SK-N-SH (cell line): ENCODE data around the gene TBC1D10B. TPM values are rescaled to one million over a fixed set of nuclear protein-coding genes. Genes with fewer than 3 reads are reported as not detected.
"Not testable (repeated sequence)": the region's sequence is repeated elsewhere in the genome, so short reads cannot be mapped to it uniquely, and the experiment has no call there.

ENCODE experiments used
- CTCF ChIA-PET: fragments of 300-600, 350-600 bp; formaldehyde crosslinking; extraction: SDS; loops from one replicate; lab custom pipeline; 2021; lab: Yijun Ruan, JAX
- POLR2A ChIA-PET: fragments of 350-600 bp; sonication (Branson Sonifier 250); formaldehyde crosslinking; extraction: SDS; loops from one replicate; lab custom pipeline; 2020; ENCODE audit warnings: antibody characterized with exemption, inconsistent platforms; lab: Yijun Ruan, JAX
- DNase-seq: peaks from one replicate; pipeline ENCODE4 v3.0.0; 2012
- H2AFZ ChIP-seq: fragments of 200-600 bp; sonication (generic); 2 replicates; pipeline ENCODE4 v1.8.1; 2016; ENCODE audit warnings: antibody characterized with exemption, mild to moderate bottlenecking, low read depth
- H3F3A ChIP-seq: fragments of 200-600 bp; sonication (generic); replicated peaks from 2 replicates; pipeline ENCODE3; 2016; ENCODE audit warnings: antibody characterized with exemption, mild to moderate bottlenecking; ENCODE audit not compliant: insufficient read depth
- H3K27ac ChIP-seq, 2 experiments: fragments of 200-500 bp in 1 of 2; fragments of 200-600 bp in 1 of 2; sonication (Bioruptor generic) in 1 of 2; sonication (generic), shearing (Covaris generic) in 1 of 2; 2 replicates each; pipeline versions ENCODE4 v1.5.1 to v1.6.1; 2014 to 2016; ENCODE audit warnings: low read depth in 2 of 2, inconsistent platforms in 1 of 2, low read length in 1 of 2, mild to moderate bottlenecking in 1 of 2, mixed read lengths in 1 of 2
- H3K27me3 ChIP-seq: fragments of 200-600 bp; sonication (generic), shearing (Covaris generic); 2 replicates; pipeline ENCODE4 v1.6.1; 2016; ENCODE audit warnings: mixed run types; ENCODE audit not compliant: insufficient read depth
- H3K36me3 ChIP-seq, 2 experiments: fragments of 200-500 bp in 1 of 2; fragments of 200-600 bp in 1 of 2; sonication (Bioruptor generic) in 1 of 2; sonication (generic) in 1 of 2; replicated peaks in 1 of 2; 2 replicates each; pipeline versions ENCODE3 to v1.5.1; 2014 to 2016; ENCODE audit warnings: low read length in 1 of 2, mild to moderate bottlenecking in 1 of 2; ENCODE audit not compliant: insufficient read depth in 2 of 2, control insufficient read depth in 1 of 2
- H3K4me1 ChIP-seq, 2 experiments: fragments of 200-500 bp in 1 of 2; fragments of 200-600 bp in 1 of 2; sonication (Bioruptor generic) in 1 of 2; sonication (generic), shearing (Covaris generic) in 1 of 2; 2 replicates each; pipeline versions ENCODE4 v1.5.1 to v1.6.1; 2014 to 2016; ENCODE audit warnings: low read depth in 1 of 2, low read length in 1 of 2, mixed run types in 1 of 2; ENCODE audit not compliant: insufficient read depth in 2 of 2, control insufficient read depth in 1 of 2
- H3K4me2 ChIP-seq: fragments of 200-600 bp; sonication (generic), shearing (Covaris generic); 2 replicates; pipeline ENCODE4 v1.6.1; 2017; ENCODE audit warnings: mixed run types
- H3K4me3 ChIP-seq, 2 experiments: fragments of 200-500 bp in 1 of 2; fragments of 200-600 bp in 1 of 2; sonication (Bioruptor generic) in 1 of 2; sonication (generic), shearing (Covaris generic) in 1 of 2; 2 replicates each; pipeline versions ENCODE4 v1.5.1 to v1.8.1; 2014 to 2016; ENCODE audit warnings: low read depth in 2 of 2, inconsistent platforms in 1 of 2, low read length in 1 of 2, mild to moderate bottlenecking in 1 of 2, mixed read lengths in 1 of 2, moderate library complexity in 1 of 2
- H3K79me2 ChIP-seq: fragments of 200-600 bp; sonication (generic); 2 replicates; pipeline ENCODE4 v1.8.1; 2017; ENCODE audit warnings: mild to moderate bottlenecking; ENCODE audit not compliant: insufficient read depth
- H3K9ac ChIP-seq: fragments of 200-600 bp; sonication (generic); 2 replicates; pipeline ENCODE4 v1.6.1; 2017; ENCODE audit warnings: mixed run types
- H3K9me2 ChIP-seq: fragments of 200-600 bp; sonication (generic); 2 replicates; pipeline ENCODE4 v1.6.1; 2017; ENCODE audit warnings: mixed run types
- H3K9me3 ChIP-seq: fragments of 200-600 bp; sonication (generic); 2 replicates; pipeline ENCODE4 v1.6.1; 2017; ENCODE audit warnings: mixed run types, mild to moderate bottlenecking, moderate library complexity
- H4K20me1 ChIP-seq: fragments of 200-600 bp; sonication (generic); 2 replicates; pipeline ENCODE4 v1.6.1; 2017; ENCODE audit warnings: mild to moderate bottlenecking, mixed run types; ENCODE audit not compliant: insufficient read depth
- CHD2 ChIP-seq: fragments of 150-350 bp; IDR thresholded peaks from 2 replicates; pipeline ENCODE4 v1.6.1; 2018; ENCODE audit warnings: low read length; ENCODE audit not compliant: partially characterized antibody
- ELF1 ChIP-seq: IDR thresholded peaks from 2 replicates; pipeline ENCODE4 v1.4.0; 2012
- EP300 ChIP-seq, 2 experiments: IDR thresholded peaks; 2 replicates each; pipeline versions ENCODE4 v1.4.0 to v1.6.1; 2012; ENCODE audit warnings: borderline replicate concordance in 1 of 2, low read depth in 1 of 2, low read length in 1 of 2
- FOXJ3 ChIP-seq: sonication (generic); formaldehyde crosslinking; IDR thresholded peaks from 2 replicates; pipeline ENCODE4 v1.5.1; 2020; ENCODE audit warnings: mild to moderate bottlenecking, missing genetic modification reagents
- FOXM1 ChIP-seq: IDR thresholded peaks from 2 replicates; pipeline ENCODE4 v1.4.0; 2012; ENCODE audit warnings: low read depth, mild to moderate bottlenecking
- JUND ChIP-seq: IDR thresholded peaks from 2 replicates; pipeline ENCODE4 v1.4.0; 2012
- NRF1 ChIP-seq: IDR thresholded peaks from 2 replicates; pipeline ENCODE4 v1.6.1; 2012; ENCODE audit warnings: low read depth, mild to moderate bottlenecking, low read length
- TAF1 ChIP-seq: IDR thresholded peaks from 2 replicates; pipeline ENCODE4 v1.6.1; 2012; ENCODE audit warnings: low read depth, mild to moderate bottlenecking, low read length, moderate library complexity, borderline replicate concordance
- WGBS: methylation state at CpG from one replicate; pipeline ENCODE4 v1.1.6; 2017; ENCODE audit warnings: low lambda C conversion rate; 5-methylcytosine and 5-hydroxymethylcytosine counted together
- polyA plus RNA-seq, 3 experiments: library from polyadenylated mRNA; depleted of rRNA; stranded (reverse); fragments of >200 nt; gene quantifications; 2 replicates each; pipeline ENCODE4 v1.2.3, GENCODE V29; 2012
- TF ChIP-seq, protein P1 (sequence below): fragments of 200-600 bp; sonication (generic); IDR thresholded peaks from 2 replicates; pipeline ENCODE4 v1.6.1; 2017; ENCODE audit warnings: antibody characterized with exemption, mild to moderate bottlenecking, moderate library complexity
- TF ChIP-seq, protein P2 (sequence below): IDR thresholded peaks from 2 replicates; pipeline ENCODE4; 2012
- TF ChIP-seq, protein P3 (sequence below): IDR thresholded peaks from 2 replicates; pipeline ENCODE4 v1.4.0; 2012; ENCODE audit warnings: low read depth, borderline replicate concordance
- TF ChIP-seq, protein P4 (sequence below): IDR thresholded peaks from 2 replicates; pipeline ENCODE4 v1.4.0; 2012; ENCODE audit warnings: low read depth

The TBC1D10B gene
- polyA plus RNA-seq, 1 of the 3 experiments (the other 2 are of a cell fraction), result 20.5 TPM

DNA sequence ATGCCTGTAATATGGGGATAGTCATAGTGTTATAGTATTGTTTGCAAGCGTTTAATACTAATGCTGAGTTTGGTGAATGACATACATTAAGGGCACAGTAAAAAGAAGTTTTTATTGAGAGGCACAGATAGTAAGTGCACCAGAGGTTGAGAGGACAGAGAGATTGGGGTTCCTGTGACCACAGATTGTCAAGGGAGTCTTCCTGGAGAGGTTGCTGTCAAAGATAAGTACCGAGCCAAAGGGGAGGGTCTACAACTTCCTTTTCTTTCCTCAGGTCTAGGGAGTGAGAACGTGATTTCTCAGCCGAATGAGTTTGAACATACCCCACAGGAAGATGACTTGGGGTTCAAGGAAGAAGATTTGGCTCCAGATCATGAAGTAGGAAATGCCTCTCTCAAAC, 26.8 kb upstream of the TBC1D10B start:
- peaks cover 47% of the 10 kb centered on the region for H3F3A ChIP-seq
- 93% methylated on average over 4 of the region's 4 CpGs for WGBS
- H3K27ac ChIP-seq, result no peak overlapping the region
- CTCF ChIA-PET, result interaction anchor here (0.6 to 1.8 kb wide), 3 partner anchors 28 to 345 kb away, joined by 3 to 4 read pairs (median 3); partner anchors contain the start of gene DCTPP1
- no peak overlapping the region for H3K4me3 ChIP-seq
- peaks cover 10 to 18% of the 10 kb centered on the region in 2 experiments; a peak in 2 of 4 replicates for H3K4me1 ChIP-seq
- H3K79me2 ChIP-seq, result peaks cover 28% of the 10 kb centered on the region
- H4K20me1 ChIP-seq, result no peaks in the 10 kb centered on the region
- H3K4me2 ChIP-seq, result 0 out of 2 replicates have a peak overlapping the region, but pooled peaks have one; percentile 82
- H3K9ac ChIP-seq, result no peak overlapping the region
- H3K9me3 ChIP-seq, result no peaks in the 10 kb centered on the region
- TF ChIP-seq TAF1 (no peak), JUND (no peak), FOXM1 (no peak), CHD2 (no peak), FOXJ3 (CRISPR knock-in tag) (no peak), EP300 (IDR thresholded peaks at IDR 0.05; ENCODE audit: borderline replicate concordance in 1 of 2, low read depth in 1 of 2, low read length in 1 of 2) (no peak), NRF1 (no peak), ELF1 (no peak)
- TF ChIP-seq, protein P1, sequence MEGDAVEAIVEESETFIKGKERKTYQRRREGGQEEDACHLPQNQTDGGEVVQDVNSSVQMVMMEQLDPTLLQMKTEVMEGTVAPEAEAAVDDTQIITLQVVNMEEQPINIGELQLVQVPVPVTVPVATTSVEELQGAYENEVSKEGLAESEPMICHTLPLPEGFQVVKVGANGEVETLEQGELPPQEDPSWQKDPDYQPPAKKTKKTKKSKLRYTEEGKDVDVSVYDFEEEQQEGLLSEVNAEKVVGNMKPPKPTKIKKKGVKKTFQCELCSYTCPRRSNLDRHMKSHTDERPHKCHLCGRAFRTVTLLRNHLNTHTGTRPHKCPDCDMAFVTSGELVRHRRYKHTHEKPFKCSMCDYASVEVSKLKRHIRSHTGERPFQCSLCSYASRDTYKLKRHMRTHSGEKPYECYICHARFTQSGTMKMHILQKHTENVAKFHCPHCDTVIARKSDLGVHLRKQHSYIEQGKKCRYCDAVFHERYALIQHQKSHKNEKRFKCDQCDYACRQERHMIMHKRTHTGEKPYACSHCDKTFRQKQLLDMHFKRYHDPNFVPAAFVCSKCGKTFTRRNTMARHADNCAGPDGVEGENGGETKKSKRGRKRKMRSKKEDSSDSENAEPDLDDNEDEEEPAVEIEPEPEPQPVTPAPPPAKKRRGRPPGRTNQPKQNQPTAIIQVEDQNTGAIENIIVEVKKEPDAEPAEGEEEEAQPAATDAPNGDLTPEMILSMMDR, result no peak
- TF ChIP-seq, protein P2, sequence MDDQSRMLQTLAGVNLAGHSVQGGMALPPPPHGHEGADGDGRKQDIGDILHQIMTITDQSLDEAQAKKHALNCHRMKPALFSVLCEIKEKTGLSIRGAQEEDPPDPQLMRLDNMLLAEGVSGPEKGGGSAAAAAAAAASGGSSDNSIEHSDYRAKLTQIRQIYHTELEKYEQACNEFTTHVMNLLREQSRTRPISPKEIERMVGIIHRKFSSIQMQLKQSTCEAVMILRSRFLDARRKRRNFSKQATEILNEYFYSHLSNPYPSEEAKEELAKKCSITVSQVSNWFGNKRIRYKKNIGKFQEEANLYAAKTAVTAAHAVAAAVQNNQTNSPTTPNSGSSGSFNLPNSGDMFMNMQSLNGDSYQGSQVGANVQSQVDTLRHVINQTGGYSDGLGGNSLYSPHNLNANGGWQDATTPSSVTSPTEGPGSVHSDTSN, result no peak
- TF ChIP-seq, protein P3, sequence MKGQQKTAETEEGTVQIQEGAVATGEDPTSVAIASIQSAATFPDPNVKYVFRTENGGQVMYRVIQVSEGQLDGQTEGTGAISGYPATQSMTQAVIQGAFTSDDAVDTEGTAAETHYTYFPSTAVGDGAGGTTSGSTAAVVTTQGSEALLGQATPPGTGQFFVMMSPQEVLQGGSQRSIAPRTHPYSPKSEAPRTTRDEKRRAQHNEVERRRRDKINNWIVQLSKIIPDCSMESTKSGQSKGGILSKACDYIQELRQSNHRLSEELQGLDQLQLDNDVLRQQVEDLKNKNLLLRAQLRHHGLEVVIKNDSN, result no peak
- TF ChIP-seq, protein P4, sequence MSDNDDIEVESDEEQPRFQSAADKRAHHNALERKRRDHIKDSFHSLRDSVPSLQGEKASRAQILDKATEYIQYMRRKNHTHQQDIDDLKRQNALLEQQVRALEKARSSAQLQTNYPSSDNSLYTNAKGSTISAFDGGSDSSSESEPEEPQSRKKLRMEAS, result no peak
- TF ChIP-seq, all 33 proteins: peak for 0
- no peak for DNase-seq
- Histone ChIP-seq H3K9me2 (no peaks in the 10 kb centered on the region), H3K27me3 (no peaks in the 10 kb centered on the region), H3K36me3 (peaks cover 5 to 18% of the 10 kb centered on the region in 2 experiments), H2AFZ (no peak overlapping the region)
- POLR2A ChIA-PET, result no interaction called here

DNA sequence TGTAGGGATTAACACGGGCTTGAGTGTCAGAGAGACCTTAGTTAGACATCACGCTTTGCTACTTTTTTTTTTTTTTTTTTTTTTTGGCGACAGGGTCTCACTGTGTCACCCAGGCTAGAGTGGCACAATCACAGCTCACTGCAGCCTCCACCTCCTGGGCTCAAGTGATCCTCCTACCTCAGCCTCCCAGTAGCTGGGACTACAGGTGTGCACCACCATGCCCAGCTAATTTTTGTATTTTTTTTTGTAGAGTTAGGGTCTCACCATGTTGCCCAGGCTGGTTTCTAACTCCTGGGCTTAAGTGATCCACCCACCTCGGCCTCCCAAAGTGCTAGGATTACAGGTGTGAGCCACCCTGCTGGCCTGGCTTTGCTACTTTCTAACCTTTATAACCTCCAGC, 26.3 kb upstream of the TBC1D10B start:
- not testable (repeated sequence) for DNase-seq, H4K20me1 ChIP-seq, H3K9me2 ChIP-seq, H3K9me3 ChIP-seq, H2AFZ ChIP-seq, H3K9ac ChIP-seq, H3K27me3 ChIP-seq
- ChIA-PET CTCF (interaction anchor here (1.0 to 2.7 kb wide), 5 partner anchors 12 to 31 kb away, joined by 3 to 30 read pairs (median 11); partner anchors contain the start of gene ZNF771), POLR2A (interaction anchor here (2.0 to 4.0 kb wide), 3 partner anchors 11 to 14 kb away, joined by 12 to 33 read pairs (median 17); partner anchors contain the start of genes SEPTIN1 and ZNF771)
- Histone ChIP-seq H3K4me1 (peaks cover 10 to 18% of the 10 kb centered on the region in 2 experiments; a peak in 2 of 4 replicates), H3K4me2 (peak overlapping the region; percentile 82), H3K4me3 (peak overlapping the region; percentile 88 to 94; a peak in 2 of 4 replicates), H3K36me3 (peaks cover 5 to 18% of the 10 kb centered on the region in 2 experiments), H3F3A (peaks cover 45% of the 10 kb centered on the region), H3K27ac (0 out of 4 replicates have a peak overlapping the region, but pooled peaks of 1 of the 2 experiments have one; percentile 44), H3K79me2 (peaks cover 28% of the 10 kb centered on the region)
- WGBS, result 52% methylated on average over 4 of the region's 4 CpGs
